Neuronal stem cell (in vitro differentiated cells): Measurements from ENCODE around the gene SMOC2.

Experiments
- DNase-seq: peaks from one replicate; pipeline ENCODE4 v3.0.0-alpha.2; 2013; ENCODE audit warnings: low spot score
- H2AFZ ChIP-seq: one replicate; pipeline ENCODE4 v1.6.1; 2013; ENCODE audit warnings: mild to moderate bottlenecking, low read length, inconsistent platforms
- H2AK5ac ChIP-seq: 2 replicates; pipeline ENCODE4 v1.6.1; 2013; ENCODE audit warnings: low read depth, mild to moderate bottlenecking, inconsistent platforms, low read length, moderate library complexity, mixed read lengths
- H2BK120ac ChIP-seq: 2 replicates; pipeline ENCODE4 v1.6.1; 2013; ENCODE audit warnings: low read depth, mild to moderate bottlenecking, inconsistent platforms, low read length, moderate library complexity, mixed read lengths
- H2BK12ac ChIP-seq: one replicate; pipeline ENCODE4 v1.6.1; 2013; ENCODE audit warnings: low read length, inconsistent platforms
- H2BK15ac ChIP-seq: 2 replicates; pipeline ENCODE4 v1.6.1; 2013; ENCODE audit warnings: mild to moderate bottlenecking, low read length, inconsistent platforms, mixed read lengths
- H2BK5ac ChIP-seq: one replicate; pipeline ENCODE4 v1.6.1; 2013; ENCODE audit warnings: inconsistent platforms, mild to moderate bottlenecking, low read length, moderate library complexity
- H3K14ac ChIP-seq: one replicate; pipeline ENCODE4 v1.6.1; 2013; ENCODE audit warnings: low read length, inconsistent platforms
- H3K18ac ChIP-seq: 2 replicates; pipeline ENCODE4 v1.6.1; 2013; ENCODE audit warnings: low read length, inconsistent platforms
- H3K23ac ChIP-seq: 2 replicates; pipeline ENCODE4 v1.6.1; 2013; ENCODE audit warnings: low read depth, mild to moderate bottlenecking, mixed read lengths, low read length, inconsistent platforms; ENCODE audit not compliant: poor library complexity
- H3K27ac ChIP-seq: replicated peaks from 3 replicates; pipeline ENCODE4 v1.5.1; 2013; ENCODE audit warnings: low read length, inconsistent platforms
- H3K27me3 ChIP-seq, 3 experiments: 2 replicates each; pipeline ENCODE4 v1.6.1; 2013; ENCODE audit warnings: low read length in 3 of 3, mild to moderate bottlenecking in 2 of 3, inconsistent platforms in 1 of 3, low read depth in 1 of 3, mixed read lengths in 1 of 3, moderate library complexity in 1 of 3; ENCODE audit not compliant: control insufficient read depth in 3 of 3, insufficient read depth in 3 of 3
- H3K36me3 ChIP-seq, 2 donors: replicated peaks in 1 of 2; 2 replicates each; pipeline ENCODE4 v1.6.1; 2013; ENCODE audit warnings: low read length in 2 of 2; ENCODE audit not compliant: control insufficient read depth in 2 of 2, insufficient read depth in 2 of 2
- H3K4ac ChIP-seq: 2 replicates; pipeline ENCODE4 v1.6.1; 2013; ENCODE audit warnings: inconsistent platforms, mild to moderate bottlenecking, low read length, moderate library complexity
- H3K4me1 ChIP-seq, 2 donors: 1 replicate in 1 of 2; 2 replicates in 1 of 2; pipeline ENCODE4 v1.6.1; 2013; ENCODE audit warnings: low read length in 2 of 2, low read depth in 1 of 2; ENCODE audit not compliant: control insufficient read depth in 2 of 2, insufficient read depth in 1 of 2
- H3K4me2 ChIP-seq: one replicate; pipeline ENCODE4 v1.6.1; 2013; ENCODE audit warnings: mild to moderate bottlenecking, low read length, inconsistent platforms; ENCODE audit not compliant: insufficient read depth, poor library complexity, severe bottlenecking
- H3K4me3 ChIP-seq, 2 donors: 2 replicates each; pipeline ENCODE4 v1.5.1; 2013; ENCODE audit warnings: low read length in 2 of 2, mild to moderate bottlenecking in 2 of 2, inconsistent platforms in 1 of 2, moderate library complexity in 1 of 2
- H3K79me1 ChIP-seq: one replicate; pipeline ENCODE4 v1.6.1; 2013; ENCODE audit warnings: low read depth, mild to moderate bottlenecking, inconsistent platforms, low read length, moderate library complexity
- H3K9ac ChIP-seq: one replicate; pipeline ENCODE4 v1.6.1; 2013; ENCODE audit warnings: mild to moderate bottlenecking, low read depth, low read length, inconsistent platforms; ENCODE audit not compliant: poor library complexity
- H3K9me3 ChIP-seq, 2 donors: replicated peaks in 1 of 2; 2 replicates each; pipeline versions ENCODE3 to v1.6.1; 2013; ENCODE audit warnings: low read length in 2 of 2, mild to moderate bottlenecking in 2 of 2, inconsistent platforms in 1 of 2, low read depth in 1 of 2, mixed read lengths in 1 of 2, moderate library complexity in 1 of 2; ENCODE audit not compliant: control insufficient read depth in 2 of 2, insufficient read depth in 1 of 2
- H4K8ac ChIP-seq: one replicate; pipeline ENCODE4 v1.6.1; 2013; ENCODE audit warnings: low read depth, mild to moderate bottlenecking, inconsistent platforms, low read length, moderate library complexity
- H4K91ac ChIP-seq: one replicate; pipeline ENCODE4 v1.6.1; 2013; ENCODE audit warnings: low read length, low read depth, mild to moderate bottlenecking, inconsistent platforms; ENCODE audit not compliant: poor library complexity
- WGBS, 2 donors: extraction: QIAGEN DNeasy Blood & Tissue Kit; methylation state at CpG; one replicate each; pipeline ENCODE4 v1.1.7; 2013; ENCODE audit warnings: missing lambda C conversion rate in 2 of 2, mixed read lengths in 1 of 2; ENCODE audit not compliant: insufficient read length in 2 of 2, insufficient replicate concordance in 1 of 2; ENCODE audit errors: extremely low coverage in 2 of 2; 5-methylcytosine and 5-hydroxymethylcytosine counted together

The SMOC2 gene

DNA sequence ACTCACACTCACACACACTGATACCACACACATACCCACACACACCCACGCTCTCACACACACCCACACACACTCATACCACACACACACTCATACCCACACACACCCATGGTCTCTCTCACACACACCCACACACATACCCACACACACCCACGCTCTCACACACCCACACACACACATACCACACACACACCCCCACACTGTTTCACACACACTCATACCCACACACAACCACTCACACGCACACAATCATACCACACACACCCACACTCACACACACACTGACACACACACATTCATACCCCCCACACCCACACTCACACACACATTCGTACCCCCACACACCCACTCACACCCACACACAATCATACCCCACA is 158.1 kb downstream of the SMOC2 start:
- Histone ChIP-seq H3K9me3 (peaks cover 0 to 4% of the 10 kb centered on the region in 2 donors), H3K9ac (no peak overlapping the region), H2AFZ (no peak overlapping the region), H2BK15ac (no peak overlapping the region), H3K14ac (no peak overlapping the region), H2AK5ac (no peak overlapping the region), H2BK120ac (no peak overlapping the region), H3K4ac (no peak overlapping the region), H4K91ac (no peak overlapping the region), H3K4me2 (no peak overlapping the region), H3K4me1 (peaks cover 2% of the 10 kb centered on the region in 2 donors), H3K27me3 (no peaks in the 10 kb centered on the region), H3K23ac (no peak overlapping the region), H3K79me1 (no peaks in the 10 kb centered on the region), H2BK5ac (peak overlapping the region; percentile 88), H3K27ac (no peak overlapping the region), H4K8ac (peak overlapping the region; percentile 33), H2BK12ac (no peak overlapping the region), H3K18ac (no peak overlapping the region), H3K36me3 (no peaks in the 10 kb centered on the region), H3K4me3 (no peak overlapping the region)
- WGBS, 2 donors: 100% methylated on average over 1 to 3 of the region's 4 CpGs
- DNase-seq: no peak

DNA sequence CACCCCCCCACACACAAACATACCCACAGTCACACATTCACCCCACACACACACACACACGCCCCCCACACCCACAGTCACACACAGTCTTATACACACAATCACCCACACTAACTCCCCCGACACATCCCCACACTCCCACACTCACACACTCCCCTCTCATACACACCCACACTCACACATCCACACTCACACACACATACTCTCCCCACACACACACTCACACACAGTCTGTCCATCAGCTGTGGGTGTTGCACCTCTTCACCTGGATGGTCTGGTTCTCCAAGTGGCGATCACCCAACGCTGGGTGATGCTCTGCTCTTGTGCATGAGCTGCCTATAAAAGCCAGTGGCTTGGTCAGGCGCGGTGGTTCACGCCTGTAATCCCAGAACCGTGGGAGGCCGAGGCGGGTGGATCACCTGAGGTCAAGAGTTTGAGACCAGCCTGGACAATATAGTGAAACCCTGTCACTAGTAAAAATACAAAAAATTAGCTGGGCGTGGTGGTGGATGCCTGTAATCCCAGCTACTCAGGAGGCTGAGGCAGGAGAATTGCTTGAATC is 158.9 kb downstream of the SMOC2 start:
- Histone ChIP-seq H3K36me3 (no peaks in the 10 kb centered on the region), H3K9ac (no peak overlapping the region), H2BK12ac (no peak overlapping the region), H4K8ac (no peak overlapping the region), H3K18ac (no peak overlapping the region), H2AK5ac (peak overlapping the region; percentile 6), H3K23ac (peak overlapping the region; percentile 80), H3K9me3 (peaks cover 0 to 4% of the 10 kb centered on the region in 2 donors), H3K4me1 (peaks cover 2% of the 10 kb centered on the region in 2 donors), H2BK5ac (no peak overlapping the region), H3K4me2 (no peak overlapping the region), H2BK15ac (no peak overlapping the region), H3K14ac (peak overlapping the region; percentile 79), H2AFZ (no peak overlapping the region), H3K4me3 (peak overlapping the region in 1 of 2 donors; percentile 59), H3K79me1 (no peaks in the 10 kb centered on the region), H4K91ac (no peak overlapping the region), H2BK120ac (no peak overlapping the region), H3K27me3 (no peaks in the 10 kb centered on the region), H3K27ac (no peak overlapping the region), H3K4ac (no peak overlapping the region)
- 100% methylated on average over 1 of the region's 11 CpGs; no CpG with 5 or more reads in 1 of the 2 donors for WGBS, 2 donors
- DNase-seq: no peak

DNA sequence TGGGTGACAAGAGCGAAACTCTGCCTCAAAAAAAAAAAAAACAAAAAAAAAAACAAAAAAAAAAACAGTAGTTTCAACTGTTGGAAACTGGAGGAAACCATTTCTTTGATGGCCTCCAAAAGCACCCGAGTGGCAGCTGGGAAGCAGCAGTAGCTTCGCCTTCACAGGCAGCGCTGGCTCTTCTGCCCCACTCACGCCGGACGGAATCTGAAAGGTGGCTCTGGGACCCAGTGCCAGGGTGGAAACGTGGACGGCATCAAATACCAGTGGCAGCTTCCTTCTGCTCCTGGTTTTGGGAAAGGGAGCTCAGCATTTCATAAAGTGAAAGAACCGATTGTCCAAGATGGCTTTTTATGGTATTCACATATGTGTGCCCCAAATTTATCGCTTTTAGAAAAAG is 159.4 kb downstream of the SMOC2 start:
- Histone ChIP-seq H2BK15ac (peak overlapping the region; percentile 32), H3K4ac (no peak overlapping the region), H3K4me3 (no peak overlapping the region), H2BK5ac (no peak overlapping the region), H3K14ac (no peak overlapping the region), H3K9ac (no peak overlapping the region), H3K36me3 (no peaks in the 10 kb centered on the region), H3K9me3 (peaks cover 0 to 4% of the 10 kb centered on the region in 2 donors), H4K8ac (no peak overlapping the region), H3K23ac (no peak overlapping the region), H4K91ac (no peak overlapping the region), H3K4me2 (no peak overlapping the region), H2BK12ac (no peak overlapping the region), H3K18ac (no peak overlapping the region), H2AK5ac (no peak overlapping the region), H3K79me1 (no peaks in the 10 kb centered on the region), H2AFZ (no peak overlapping the region), H3K27me3 (no peaks in the 10 kb centered on the region), H2BK120ac (no peak overlapping the region), H3K27ac (no peak overlapping the region), H3K4me1 (peaks cover 2% of the 10 kb centered on the region in 2 donors)
- WGBS, 2 donors: no CpG with 5 or more reads among the region's 11 CpGs
- DNase-seq: no peak

DNA sequence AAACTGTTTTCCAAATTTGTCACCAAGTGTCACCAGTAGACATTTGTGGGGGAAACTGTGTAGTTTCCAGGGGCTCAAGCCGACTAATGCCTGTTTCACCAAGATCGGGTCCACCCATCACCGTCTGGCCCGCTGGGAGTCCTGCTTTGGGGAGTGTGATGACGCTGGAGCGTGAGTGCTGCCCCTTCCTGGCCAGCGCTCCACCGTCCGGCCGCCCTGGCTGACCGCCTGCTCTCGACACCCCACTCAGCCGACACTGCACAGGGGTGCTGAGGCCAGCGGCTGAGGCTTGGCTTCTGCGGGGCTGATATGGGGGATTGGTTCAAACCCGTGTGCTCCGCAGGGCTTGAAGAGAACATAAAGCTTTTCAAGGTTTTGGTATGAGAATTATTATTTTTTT is 160.1 kb downstream of the SMOC2 start:
- H3K36me3 ChIP-seq: no peaks in the 10 kb centered on the region
- peak overlapping the region; percentile 52 for H3K18ac ChIP-seq
- no peak overlapping the region for H3K4ac ChIP-seq
- H3K9ac ChIP-seq: peak overlapping the region; percentile 7
- no peak overlapping the region for H2BK120ac ChIP-seq
- H3K4me2 ChIP-seq: no peak overlapping the region
- H2BK12ac ChIP-seq: no peak overlapping the region
- no peak overlapping the region for H2AFZ ChIP-seq
- no peak overlapping the region for H4K91ac ChIP-seq
- H2BK15ac ChIP-seq: no peak overlapping the region
- DNase-seq: no peak
- no peak overlapping the region for H3K27ac ChIP-seq
- no peak overlapping the region for H4K8ac ChIP-seq
- H3K23ac ChIP-seq: no peak overlapping the region
- H3K9me3 ChIP-seq: peaks cover 0 to 4% of the 10 kb centered on the region in 2 donors
- H2BK5ac ChIP-seq: no peak overlapping the region
- H3K4me3 ChIP-seq: no peak overlapping the region
- WGBS, 2 donors: no CpG with 5 or more reads among the region's 17 CpGs
- H3K14ac ChIP-seq: peak overlapping the region; percentile 61
- H3K79me1 ChIP-seq: no peaks in the 10 kb centered on the region
- peaks cover 2% of the 10 kb centered on the region in 2 donors for H3K4me1 ChIP-seq
- no peaks in the 10 kb centered on the region for H3K27me3 ChIP-seq
- H2AK5ac ChIP-seq: no peak overlapping the region
